A549 treated with Mapracorat at 1 μM for 4 hours (cell line): Measurements from ENCODE around the gene MSL3. TPM values are rescaled to one million over a fixed set of nuclear protein-coding genes. Genes with fewer than 3 reads are reported as not detected.

Source experiments
- total RNA-seq: library from RNA; stranded (reverse); fragments of 200-300 nt; extraction: Qiagen RNA extraction; gene quantifications from 5 replicates; pipeline ENCODE4 v1.2.3, GENCODE V29; 2022

MSL3 gene
- total RNA-seq: 19.4 to 23.9 TPM (median 22.7 TPM) in 5 replicates

GRCh38 chrX:11757719-11758399, at the start of gene MSL3:
TSS of gene MSL3 (plus strand) at chrX:11758237. CDS start at chrX:11758264, 27 bp downstream.

Other genes with a start within 250 kb of the MSL3 start
- 0.05 to 0.09 TPM in 2 of 5 replicates, not detected in the others for gene ARHGAP6, start 92.3 kb upstream of the MSL3 start, total RNA-seq